ENCODE results near the gene HSF4.

Gene HSF4

DNA sequence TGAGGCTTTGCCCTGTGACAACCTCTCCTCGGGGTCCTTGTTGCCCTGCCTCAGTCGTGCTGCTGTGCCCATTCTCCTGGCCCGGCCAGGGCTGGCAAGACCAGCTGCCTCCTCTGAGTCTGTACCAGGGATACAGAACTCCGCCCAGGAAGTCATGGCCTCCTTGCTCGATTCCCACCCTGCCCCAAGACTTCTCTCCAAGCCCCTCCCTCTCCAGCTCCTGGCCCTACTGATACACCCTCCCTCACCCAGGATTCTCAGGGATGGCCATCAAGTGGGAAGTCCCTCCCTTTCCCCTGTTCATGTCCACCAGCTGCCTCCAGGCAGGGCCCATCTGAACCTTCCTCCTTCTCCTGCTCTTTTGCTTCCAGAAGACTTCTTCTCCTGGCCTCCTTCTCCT, 51.2 kb downstream of the HSF4 start:
- in situ Hi-C loops (cut with HindIII; ENCODE audit: low sequenced_read_pairs) = no loop called here

- in situ Hi-C loops (cut with HindIII; ENCODE audit: low sequenced_read_pairs) = no loop called here
These were observed 52.3 kb downstream of the HSF4 start for GRCh38 chr16:67216612-67217490.
